H1 (cell line): ENCODE results near the gene SOD2.

ENCODE experiments used
- BRCA1 ChIP-seq: IDR thresholded peaks from 2 replicates; pipeline ENCODE4 v1.6.1; 2012; ENCODE audit warnings: low read depth, low read length, improper control_type of control experiment
- CBX5 ChIP-seq: fragments of 300-800, 300-1000 bp; sonication (generic); IDR thresholded peaks from 2 replicates; pipeline ENCODE4 v1.7.1; 2016; ENCODE audit warnings: antibody characterized with exemption, low read length, low read depth
- CEBPB ChIP-seq: IDR thresholded peaks from 2 replicates; pipeline ENCODE4 v1.6.1; 2012; ENCODE audit warnings: low read depth, low read length
- CTCF ChIP-seq, 3 experiments: IDR thresholded peaks; 1 replicate in 2 of 3; 2 replicates in 1 of 3; pipeline versions ENCODE4 v1.5.1 to v1.6.1; 2011; ENCODE audit warnings: low read length in 3 of 3, mild to moderate bottlenecking in 3 of 3, inconsistent platforms in 2 of 3, low read depth in 1 of 3, moderate library complexity in 1 of 3; ENCODE audit not compliant: insufficient read depth in 1 of 3; ENCODE audit errors: control extremely low read depth in 1 of 3
- EZH2 ChIP-seq: fragments of 200-600 bp; sonication (generic); IDR thresholded peaks from 2 replicates; pipeline ENCODE4 v1.7.1; 2012; ENCODE audit warnings: low read depth, mild to moderate bottlenecking, moderate library complexity, low read length, inconsistent platforms; ENCODE audit not compliant: severe bottlenecking
- GABPA ChIP-seq: IDR thresholded peaks from 2 replicates; pipeline ENCODE4 v1.6.1; 2011; ENCODE audit warnings: mild to moderate bottlenecking, low read length, moderate library complexity, borderline replicate concordance; ENCODE audit not compliant: insufficient read depth
- NRF1 ChIP-seq: IDR thresholded peaks from 2 replicates; pipeline ENCODE4 v1.6.1; 2011; ENCODE audit warnings: mild to moderate bottlenecking, low read depth, low read length, improper control_type of control experiment
- POLR2A ChIP-seq, 2 experiments: IDR thresholded peaks; 1 replicate in 1 of 2; 2 replicates in 1 of 2; pipeline ENCODE4 v1.6.1; 2011; ENCODE audit warnings: low read depth in 2 of 2, low read length in 2 of 2, mild to moderate bottlenecking in 2 of 2; ENCODE audit errors: control extremely low read depth in 1 of 2
- POLR2AphosphoS5 ChIP-seq: IDR thresholded peaks from 2 replicates; pipeline ENCODE4 v1.6.1; 2011; ENCODE audit warnings: low read depth, low read length
- RAD21 ChIP-seq, 2 experiments: IDR thresholded peaks in 1 of 2; conservative IDR thresholded peaks in 1 of 2; 2 replicates each; pipeline ENCODE4 v1.6.1; 2011; ENCODE audit warnings: low read depth in 2 of 2, low read length in 2 of 2, improper control_type of control experiment in 1 of 2, inconsistent platforms in 1 of 2, mild to moderate bottlenecking in 1 of 2, moderate library complexity in 1 of 2
- SIX5 ChIP-seq: IDR thresholded peaks from 2 replicates; pipeline ENCODE4 v1.6.1; 2011; ENCODE audit warnings: mild to moderate bottlenecking, low read depth, low read length
- TAF1 ChIP-seq: IDR thresholded peaks from 2 replicates; pipeline ENCODE4 v1.6.1; 2011; ENCODE audit warnings: mild to moderate bottlenecking, low read depth, low read length
- USF2 ChIP-seq: IDR thresholded peaks from 2 replicates; pipeline ENCODE4 v1.6.1; 2011; ENCODE audit warnings: low read length, improper control_type of control experiment

GRCh38 chr6:159726918-159727716 lies 34.1 kb upstream of the SOD2 start, which contains the start of gene WTAP:
- TF ChIP-seq CTCF (IDR thresholded peaks at IDR 0.05; ENCODE audit: control extremely low read depth in 1 of 3, insufficient read depth in 1 of 3, low read depth in 1 of 3, low read length in 3 of 3), result no peak
- TF ChIP-seq CEBPB, result no peak
- TF ChIP-seq CBX5, result no peak
- TF ChIP-seq EZH2, result no peak
- TF ChIP-seq BRCA1, result no peak
- peak; percentile 90 for TF ChIP-seq POLR2AphosphoS5
- TF ChIP-seq TAF1, result peak; percentile 90
- peak; percentile 97 to 98 for TF ChIP-seq POLR2A (IDR thresholded peaks at IDR 0.05; ENCODE audit: control extremely low read depth in 1 of 2, low read depth in 2 of 2, low read length in 2 of 2)
- no peak for TF ChIP-seq SIX5
- TF ChIP-seq NRF1, result no peak
- no peak for TF ChIP-seq RAD21 (IDR thresholded peaks at IDR 0.05 in 1 of 2, conservative IDR thresholded peaks at IDR 0.05 in 1 of 2; ENCODE audit: low read depth in 2 of 2, low read length in 2 of 2)
- TF ChIP-seq USF2, result peak; percentile 8; the same call in 1 of the 2 replicates
- TF ChIP-seq GABPA, result no peak
